KMS-11 (cell line): ENCODE measurements around the gene RAB43.
"Not testable (repeated sequence)": the region's sequence is repeated elsewhere in the genome, so short reads cannot be mapped to it uniquely, and the experiment has no call there.

Experiments
- H2AFZ ChIP-seq: fragments of 200-600 bp; sonication (generic); 2 replicates; pipeline ENCODE4 v1.6.1; 2016; ENCODE audit warnings: antibody characterized with exemption, mixed run types, low read depth
- H3K27ac ChIP-seq: fragments of 200-600 bp; sonication (generic); 2 replicates; pipeline ENCODE4 v1.6.1; 2016; ENCODE audit warnings: mild to moderate bottlenecking, mixed run types
- H3K27me3 ChIP-seq: fragments of 200-600 bp; sonication (generic); 2 replicates; pipeline ENCODE4 v1.6.1; 2017; ENCODE audit warnings: mild to moderate bottlenecking, low read depth, mixed run types, moderate library complexity; ENCODE audit not compliant: insufficient read depth
- H3K36me3 ChIP-seq: fragments of 200-600 bp; sonication (generic); 2 replicates; pipeline ENCODE4 v1.6.1; 2017; ENCODE audit warnings: mild to moderate bottlenecking, mixed run types; ENCODE audit not compliant: insufficient read depth
- H3K4me1 ChIP-seq: fragments of 200-600 bp; sonication (generic); 2 replicates; pipeline ENCODE4 v1.6.1; 2016; ENCODE audit warnings: mild to moderate bottlenecking, low read depth, mixed run types; ENCODE audit not compliant: poor library complexity, severe bottlenecking
- H3K4me2 ChIP-seq: fragments of 200-600 bp; sonication (generic); 2 replicates; pipeline ENCODE4 v1.7.0; 2016; ENCODE audit warnings: mild to moderate bottlenecking, mixed run types
- H3K4me3 ChIP-seq: fragments of 200-600 bp; sonication (generic); IDR thresholded peaks from 2 replicates; pipeline ENCODE4 v1.6.1; 2017; ENCODE audit warnings: low read depth, low read length, mixed read lengths; ENCODE audit not compliant: insufficient read depth
- H3K79me2 ChIP-seq: fragments of 200-600 bp; sonication (generic); 2 replicates; pipeline ENCODE4 v1.6.1; 2016; ENCODE audit warnings: low read depth, mixed run types; ENCODE audit not compliant: insufficient read depth
- H3K9ac ChIP-seq: fragments of 200-600 bp; sonication (generic); 2 replicates; pipeline ENCODE4 v1.6.1; 2016; ENCODE audit warnings: mild to moderate bottlenecking, mixed run types
- H4K20me1 ChIP-seq: fragments of 200-600 bp; sonication (generic); 2 replicates; pipeline ENCODE4 v1.6.1; 2016; ENCODE audit warnings: mild to moderate bottlenecking, mixed run types; ENCODE audit not compliant: insufficient read depth
- CTCF ChIP-seq: fragments of 200-600 bp; sonication (generic); conservative IDR thresholded peaks from 2 replicates; pipeline ENCODE4 v1.6.1; 2017; ENCODE audit warnings: low read depth, mild to moderate bottlenecking, antibody characterized with exemption, low read length, moderate library complexity, mixed read lengths

The RAB43 gene

DNA sequence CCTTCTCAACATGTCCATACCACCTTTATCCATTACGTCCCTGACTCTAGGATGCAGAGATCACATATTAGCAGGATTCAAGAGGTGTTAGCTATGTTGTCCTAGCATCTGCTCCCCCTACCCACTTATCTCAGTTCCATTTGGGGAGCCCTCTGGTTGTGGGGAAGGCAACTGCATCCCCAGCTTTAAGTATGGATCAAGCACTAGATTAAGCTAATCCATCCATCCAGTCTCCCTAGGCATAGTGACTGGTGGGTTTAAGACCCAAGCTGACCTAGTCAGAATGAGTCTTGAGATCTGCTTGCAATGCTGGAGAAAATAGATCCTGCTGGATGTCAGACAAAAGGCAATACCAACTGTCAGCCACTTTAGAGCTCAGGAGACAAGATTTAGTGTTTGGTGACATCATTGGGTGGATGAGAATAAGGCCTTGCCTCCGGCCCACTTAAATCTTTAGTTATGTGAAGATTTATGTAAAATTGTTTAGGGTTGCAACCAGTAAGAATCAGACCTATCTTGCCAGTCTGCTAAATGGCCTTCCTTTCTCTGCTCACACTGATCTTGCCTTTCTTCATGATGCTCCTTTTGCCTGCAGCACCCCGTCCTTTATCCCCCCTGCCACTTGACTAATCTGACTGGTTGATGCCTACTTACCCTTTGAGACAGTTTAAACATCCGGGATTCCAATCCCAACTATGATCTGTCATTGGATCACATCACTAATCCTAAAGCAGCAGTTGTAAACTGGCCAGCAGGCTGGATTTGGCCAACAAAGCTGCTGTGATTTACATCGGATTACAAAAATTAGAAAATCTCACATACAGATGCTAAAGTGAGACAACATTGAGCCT, 41.4 kb upstream of the RAB43 start:
- H3K27me3 ChIP-seq = no peaks in the 10 kb centered on the region

GRCh38 chr3:129161860-129162271, 40.3 kb upstream of the RAB43 start:
- peak; percentile 67 for TF ChIP-seq CTCF
- no peaks in the 10 kb centered on the region; the same call in 1 of the 2 replicates for H3K36me3 ChIP-seq
- H3K4me1 ChIP-seq = peaks cover 38% of the 10 kb centered on the region
- peaks cover 30% of the 10 kb centered on the region for H3K79me2 ChIP-seq
- H3K4me3 ChIP-seq = peak overlapping the region; percentile 70
- H3K27ac ChIP-seq = peak overlapping the region; percentile 92
- H2AFZ ChIP-seq = peak overlapping the region; percentile 80
- no peaks in the 10 kb centered on the region for H4K20me1 ChIP-seq
- H3K9ac ChIP-seq = peak overlapping the region; percentile 79
- peak overlapping the region; percentile 68 for H3K4me2 ChIP-seq
- H3K27me3 ChIP-seq = no peaks in the 10 kb centered on the region

More for the DNA sequence above, 41.4 kb upstream of the RAB43 start:
- Histone ChIP-seq H2AFZ (no peak overlapping the region), H3K4me1 (peaks cover 38% of the 10 kb centered on the region), H3K27ac (peak overlapping the region; percentile 92), H3K79me2 (peaks cover 30% of the 10 kb centered on the region), H3K4me3 (peak overlapping the region; percentile 6), H4K20me1 (no peaks in the 10 kb centered on the region), H3K36me3 (no peaks in the 10 kb centered on the region; the same call in 1 of the 2 replicates), H3K4me2 (peak overlapping the region; percentile 68), H3K9ac (peak overlapping the region; percentile 79; the same call in 1 of the 2 replicates)
- peak; percentile 40; the same call in 1 of the 2 replicates for TF ChIP-seq CTCF

- H3K27me3 ChIP-seq = no peaks in the 10 kb centered on the region
- H3K9ac ChIP-seq = peak within 1 kb of the TSS; percentile 79
- peak within 1 kb of the TSS; percentile 92 for H3K27ac ChIP-seq
- peak within 1 kb of the TSS; percentile 82 for H3K4me2 ChIP-seq
- H3K79me2 ChIP-seq = peaks cover 27% of the 10 kb centered on the region
- H3K4me3 ChIP-seq = peak within 1 kb of the TSS; percentile 81
- H2AFZ ChIP-seq = peak within 1 kb of the TSS; percentile 80
- H3K36me3 ChIP-seq = no peaks in the 10 kb centered on the region
- TF ChIP-seq CTCF = peak; percentile 82
- H4K20me1 ChIP-seq = no peaks in the 10 kb centered on the region
- peaks cover 38% of the 10 kb centered on the region for H3K4me1 ChIP-seq
Measured at GRCh38 chr3:129160891-129161859, 39.6 kb upstream of the RAB43 start, which contains the start of gene ISY1. ISY1 (minus strand) TSS chr3:129161063; CDS start chr3:129160975, 88 bp downstream.

GRCh38 chr3:129144786-129145185, 23.2 kb upstream of the RAB43 start:
- Histone ChIP-seq H4K20me1 (no peaks in the 10 kb centered on the region), H3K36me3 (no peaks in the 10 kb centered on the region), H3K4me3 (no peak overlapping the region), H3K9ac (no peak overlapping the region), H3K4me2 (no peak overlapping the region), H3K27me3 (no peaks in the 10 kb centered on the region), H2AFZ (no peak overlapping the region), H3K79me2 (no peaks in the 10 kb centered on the region), H3K27ac (no peak overlapping the region), H3K4me1 (no peaks in the 10 kb centered on the region)
- no peak for TF ChIP-seq CTCF

- H3K4me3 ChIP-seq, H3K27me3 ChIP-seq, H3K27ac ChIP-seq, H3K79me2 ChIP-seq, H2AFZ ChIP-seq, H3K4me2 ChIP-seq, H3K36me3 ChIP-seq, H3K9ac ChIP-seq, H3K4me1 ChIP-seq, H4K20me1 ChIP-seq: not testable (repeated sequence)
Measured at GRCh38 chr3:129141011-129141410, 19.4 kb upstream of the RAB43 start.
